Measurements from ENCODE around the gene FAM114A1. TPM values are rescaled to one million over a fixed set of nuclear protein-coding genes. Genes with fewer than 3 reads are reported as not detected.

FAM114A1 gene
- total RNA-seq, result 100 to 1,000 TPM in 3 of 4 donors, 10 to 100 TPM in 1; 87.4 to 164 (median 109) TPM

DNA sequence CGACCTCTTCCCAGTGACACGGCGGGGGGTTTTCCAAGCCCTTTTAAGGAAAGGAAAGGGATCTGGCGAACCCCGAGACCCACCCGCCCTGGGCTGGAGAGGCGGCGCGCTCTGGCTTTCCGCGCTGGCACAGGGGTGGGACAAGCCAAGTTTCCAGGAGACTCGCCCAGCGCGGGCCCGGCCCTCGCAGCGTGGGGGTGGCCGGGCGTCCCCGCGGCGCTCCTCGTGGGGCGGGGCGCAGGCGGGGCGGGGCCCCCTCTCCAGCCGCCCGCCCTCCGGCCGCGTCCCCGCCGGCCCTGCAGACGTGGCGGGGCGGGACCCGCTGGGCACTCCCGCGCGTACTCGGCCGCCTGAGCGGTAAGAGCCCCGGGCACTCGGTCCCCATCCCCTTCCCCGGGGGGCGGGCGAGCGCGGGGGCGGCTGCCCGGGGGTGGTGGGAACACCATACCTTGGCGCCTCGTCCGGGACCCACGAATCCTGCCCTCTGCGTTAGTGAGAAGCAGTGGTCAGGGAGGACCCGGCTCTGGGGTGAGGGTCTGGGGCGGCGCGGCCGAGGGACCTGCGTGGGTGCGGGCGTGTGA, at the start of gene FAM114A1:
Gene FAM114A1, plus strand, starts transcription at position 329 of the 581 bp plus-strand sequence. CDS start 10,273 bp downstream, outside the sequence.
- no peak for TF ChIP-seq CTCF (IDR thresholded peaks at IDR 0.05; ENCODE audit: low read depth)

GRCh38 chr4:38818441-38818976, 49.1 kb upstream of the FAM114A1 start:
- TF ChIP-seq CTCF (IDR thresholded peaks at IDR 0.05; ENCODE audit: low read depth), result no peak

DNA sequence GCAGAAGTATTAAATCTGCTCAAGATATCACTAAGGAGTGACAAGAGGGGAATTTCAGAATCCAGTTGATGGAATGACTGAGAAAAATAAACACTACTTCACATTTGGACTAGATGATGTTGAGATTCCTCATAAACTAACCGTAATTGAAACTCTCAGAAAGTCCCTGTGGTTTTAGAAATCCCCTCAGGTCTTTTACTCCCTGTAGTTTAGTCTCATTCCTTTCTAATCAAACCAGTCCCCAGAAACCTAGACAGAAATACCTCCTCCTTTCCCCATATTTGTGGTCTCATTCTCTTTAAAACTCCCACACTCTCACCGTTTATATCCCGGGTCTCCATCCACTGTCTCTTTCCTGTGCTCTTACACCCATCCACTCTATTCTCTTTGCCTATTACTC, 48.0 kb upstream of the FAM114A1 start:
- TF ChIP-seq CTCF (IDR thresholded peaks at IDR 0.05; ENCODE audit: low read depth), result no peak

GRCh38 chr4:38820329-38821061, 47.1 kb upstream of the FAM114A1 start:
- no peak for TF ChIP-seq CTCF (IDR thresholded peaks at IDR 0.05; ENCODE audit: low read depth)

DNA sequence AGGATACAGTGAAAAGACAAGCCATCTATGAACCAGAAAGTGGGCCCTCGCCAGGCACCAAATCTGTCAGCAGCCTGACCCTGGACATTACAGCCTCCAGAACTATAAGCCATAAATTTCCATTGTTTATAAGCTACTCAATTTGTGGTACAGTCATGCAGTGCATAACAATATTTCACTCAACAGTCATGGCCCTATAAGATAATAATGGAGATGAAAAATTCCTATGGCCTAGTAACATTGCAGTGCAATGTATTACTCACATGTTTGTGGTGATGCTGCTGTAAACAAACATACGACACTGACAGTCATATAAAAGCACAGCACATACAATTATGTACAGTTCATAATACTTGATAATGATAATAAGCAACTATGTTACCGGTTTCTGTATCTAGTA, 45.9 kb upstream of the FAM114A1 start:
- no peak for TF ChIP-seq CTCF (IDR thresholded peaks at IDR 0.05; ENCODE audit: low read depth)

- TF ChIP-seq CTCF (IDR thresholded peaks at IDR 0.05; ENCODE audit: low read depth), result no peak
Observed at GRCh38 chr4:38822748-38823303, 44.8 kb upstream of the FAM114A1 start.

DNA sequence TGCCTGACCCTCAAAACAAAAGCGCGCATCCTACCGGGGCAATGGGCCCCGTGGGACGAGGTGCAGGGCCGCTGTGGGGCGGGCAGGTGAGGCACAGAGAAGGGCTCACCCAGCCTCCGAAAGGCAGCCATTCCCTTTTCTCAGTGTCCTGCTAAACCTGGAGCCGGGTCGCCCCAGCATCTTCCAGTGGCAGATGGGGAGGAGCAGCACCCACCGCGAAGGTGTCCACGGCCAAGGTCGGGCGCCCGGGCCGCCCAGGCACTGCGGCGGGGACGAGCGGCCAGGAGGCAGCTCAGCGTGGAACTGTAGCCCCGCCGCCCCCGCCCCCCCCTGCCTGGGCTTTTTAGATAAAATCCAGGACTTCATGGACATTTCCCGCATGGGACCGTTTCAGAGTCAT, 43.8 kb upstream of the FAM114A1 start:
- TF ChIP-seq CTCF (IDR thresholded peaks at IDR 0.05; ENCODE audit: low read depth), result no peak

Measured in subcutaneous adipose tissue (tissue), 4 donors.